Iris pigment epithelial cell (primary cell): ENCODE data around the gene EID1.
"Not testable (repeated sequence)": the region's sequence is repeated elsewhere in the genome, so short reads cannot be mapped to it uniquely, and the experiment has no call there.

Experiments used
- DNase-seq: peaks from one replicate; pipeline ENCODE4 v3.0.0-alpha.2; 2011; ENCODE audit warnings: low read depth

Gene EID1

DNA sequence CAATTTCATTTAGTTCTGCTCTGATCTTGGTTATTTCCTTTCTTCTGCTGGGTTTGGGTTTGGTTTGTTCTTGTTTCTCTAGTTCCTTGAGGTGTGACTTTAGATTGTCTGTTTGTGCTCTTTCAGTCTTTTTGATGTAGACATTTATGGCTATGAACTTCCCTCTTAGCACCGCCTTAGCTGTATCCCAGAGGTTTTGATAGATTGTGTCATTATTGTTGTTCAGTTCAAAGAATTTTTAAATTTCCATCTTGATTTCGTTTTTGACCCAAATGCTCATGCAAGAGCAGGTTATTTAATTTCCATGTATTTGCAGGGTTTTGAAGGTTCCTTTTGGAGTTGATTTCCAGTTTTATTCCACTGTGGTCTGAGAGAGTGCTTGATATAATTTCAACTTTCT is 32.6 kb downstream of the EID1 start:
- not testable (repeated sequence) for DNase-seq

- peak; percentile 29 for DNase-seq
Observed at GRCh38 chr15:48913141-48913540, 35.2 kb downstream of the EID1 start.

- peak; percentile 25 for DNase-seq
Observed at GRCh38 chr15:48914717-48915116, 36.8 kb downstream of the EID1 start.

GRCh38 chr15:48915861-48916260 is 37.9 kb downstream of the EID1 start:
- DNase-seq = no peak

GRCh38 chr15:48916721-48917120 is 38.8 kb downstream of the EID1 start:
- DNase-seq = no peak

DNA sequence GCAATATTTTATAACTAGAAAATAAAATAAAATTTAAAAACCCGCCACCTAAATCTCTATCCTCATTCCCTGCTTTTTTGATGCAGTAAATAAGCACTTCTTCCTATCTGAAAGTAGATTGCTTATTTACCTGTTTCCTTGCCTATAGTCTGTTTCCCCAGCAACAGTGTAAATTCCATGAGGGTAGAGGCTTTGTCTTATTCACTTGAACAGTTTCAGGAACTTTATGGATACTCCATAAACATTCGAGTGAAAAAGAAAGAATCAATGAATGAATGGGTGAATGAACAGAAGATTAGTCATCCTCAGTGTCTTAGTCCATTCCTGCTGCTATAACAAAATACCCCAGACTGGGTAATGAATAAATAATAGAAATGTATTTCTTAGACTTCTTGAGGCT is 44.1 kb downstream of the EID1 start:
- DNase-seq = no peak

- DNase-seq = no peak
Observed at GRCh38 chr15:48924528-48925393, 46.8 kb downstream of the EID1 start.

GRCh38 chr15:48925714-48926223 is 47.8 kb downstream of the EID1 start:
- DNase-seq = peak; percentile 93

DNA sequence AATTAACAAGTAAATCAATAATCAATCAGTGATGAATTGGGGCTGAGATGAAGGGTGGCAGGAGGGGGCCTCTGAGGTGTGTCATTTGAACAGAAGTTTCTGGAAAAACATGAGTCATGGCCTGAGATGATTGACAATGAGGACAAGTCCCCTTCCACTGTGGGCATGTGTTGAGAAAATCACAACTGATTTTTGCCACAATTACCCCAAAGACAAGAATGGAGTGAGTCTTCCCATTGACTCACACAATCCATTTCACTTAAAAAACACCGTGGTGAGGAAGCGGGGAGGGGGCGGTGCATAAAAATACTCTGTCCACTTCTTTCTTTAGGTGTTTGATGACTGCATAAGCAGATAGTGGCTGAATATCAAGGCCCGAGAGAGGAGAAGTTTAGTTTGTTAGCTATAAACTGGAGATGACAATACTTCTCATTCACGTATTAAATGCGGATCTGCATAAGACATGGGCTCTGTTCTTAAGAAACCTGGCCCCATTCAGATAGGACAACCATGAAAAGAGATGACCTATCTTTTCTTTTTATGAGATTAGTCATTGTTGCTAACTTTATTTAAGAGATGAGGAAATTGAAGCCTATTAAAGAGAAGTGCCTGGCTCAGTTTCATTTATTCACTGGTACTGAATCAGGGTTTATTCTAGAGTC is 51.1 kb downstream of the EID1 start:
- no peak for DNase-seq

- DNase-seq = no peak
Observed at GRCh38 chr15:48929661-48930060, 51.7 kb downstream of the EID1 start.
